ENCODE measurements around the gene TWF2.

The TWF2 gene

GRCh38 chr3:52230889-52231499, 8.0 kb downstream of the TWF2 start:
- Histone ChIP-seq H3K4me3 (ENCODE audit: low read depth, low read length, poor library complexity, severe bottlenecking) (no peak overlapping the region), H3K36me3 (ENCODE audit: insufficient read depth, low read length) (peaks cover 34% of the 10 kb centered on the region; the same call in 1 of the 2 replicates)

GRCh38 chr3:52230461-52230860, 8.5 kb downstream of the TWF2 start:
- H3K27me3 ChIP-seq (ENCODE audit: insufficient read depth, low read length): no peaks in the 10 kb centered on the region
- no peak overlapping the region for H3K4me2 ChIP-seq (ENCODE audit: low read length)
- H3K4me3 ChIP-seq (ENCODE audit: low read depth, low read length, poor library complexity, severe bottlenecking): no peak overlapping the region
- H3K27ac ChIP-seq (ENCODE audit: low read depth, low read length, poor library complexity, severe bottlenecking): no peak overlapping the region
- H3K36me3 ChIP-seq (ENCODE audit: insufficient read depth, low read length): peaks cover 34% of the 10 kb centered on the region; the same call in 1 of the 2 replicates
- no peaks in the 10 kb centered on the region for H3K9me3 ChIP-seq (ENCODE audit: low read length)
- H3K9ac ChIP-seq (ENCODE audit: low read length): no peak overlapping the region
- H3K4me1 ChIP-seq (ENCODE audit: insufficient read depth, low read length, severe bottlenecking): peaks cover 29% of the 10 kb centered on the region
- no peak for TF ChIP-seq EZH2 (IDR thresholded peaks at IDR 0.05; ENCODE audit: borderline replicate concordance, low read length)
- TF ChIP-seq CTCF (IDR thresholded peaks at IDR 0.05; ENCODE audit: low read length): no peak
- H4K20me1 ChIP-seq (ENCODE audit: insufficient read depth, low read length): no peaks in the 10 kb centered on the region
- H2AFZ ChIP-seq (ENCODE audit: low read length): no peak overlapping the region
- no peaks in the 10 kb centered on the region for H3K79me2 ChIP-seq (ENCODE audit: insufficient read depth, low read length)
- no peaks in the 10 kb centered on the region for H3K9me2 ChIP-seq (ENCODE audit: low read depth, low read length)
- no peaks in the 10 kb centered on the region for H3F3A ChIP-seq (ENCODE audit: insufficient read depth, low read length)

More at GRCh38 chr3:52230889-52231499, 8.0 kb downstream of the TWF2 start:
- Histone ChIP-seq H3K79me2 (ENCODE audit: insufficient read depth, low read length) (no peaks in the 10 kb centered on the region), H3K4me1 (ENCODE audit: insufficient read depth, low read length, severe bottlenecking) (peaks cover 24% of the 10 kb centered on the region), H3K9me2 (ENCODE audit: low read depth, low read length) (no peaks in the 10 kb centered on the region), H3K9ac (ENCODE audit: low read length) (no peak overlapping the region), H3K9me3 (ENCODE audit: low read length) (no peaks in the 10 kb centered on the region), H4K20me1 (ENCODE audit: insufficient read depth, low read length) (no peaks in the 10 kb centered on the region), H3K4me2 (ENCODE audit: low read length) (no peak overlapping the region), H3K27ac (ENCODE audit: low read depth, low read length, poor library complexity, severe bottlenecking) (no peak overlapping the region), H2AFZ (ENCODE audit: low read length) (no peak overlapping the region), H3K27me3 (ENCODE audit: insufficient read depth, low read length) (no peaks in the 10 kb centered on the region), H3F3A (ENCODE audit: insufficient read depth, low read length) (no peaks in the 10 kb centered on the region)
- TF ChIP-seq EZH2 (IDR thresholded peaks at IDR 0.05; ENCODE audit: borderline replicate concordance, low read length) (no peak), CTCF (IDR thresholded peaks at IDR 0.05; ENCODE audit: low read length) (no peak)

GRCh38 chr3:52229656-52230055, 9.3 kb downstream of the TWF2 start:
- no peak overlapping the region for H3K4me2 ChIP-seq (ENCODE audit: low read length)
- no peak overlapping the region for H3K27ac ChIP-seq (ENCODE audit: low read depth, low read length, poor library complexity, severe bottlenecking)
- no peaks in the 10 kb centered on the region for H3K79me2 ChIP-seq (ENCODE audit: insufficient read depth, low read length)
- H3K4me3 ChIP-seq (ENCODE audit: low read depth, low read length, poor library complexity, severe bottlenecking): no peak overlapping the region
- H2AFZ ChIP-seq (ENCODE audit: low read length): no peak overlapping the region
- no peaks in the 10 kb centered on the region for H3K9me2 ChIP-seq (ENCODE audit: low read depth, low read length)
- H3K27me3 ChIP-seq (ENCODE audit: insufficient read depth, low read length): no peaks in the 10 kb centered on the region
- no peak overlapping the region for H3K9ac ChIP-seq (ENCODE audit: low read length)
- TF ChIP-seq EZH2 (IDR thresholded peaks at IDR 0.05; ENCODE audit: borderline replicate concordance, low read length) (no peak), CTCF (IDR thresholded peaks at IDR 0.05; ENCODE audit: low read length) (no peak)
- peaks cover 34% of the 10 kb centered on the region; the same call in 1 of the 2 replicates for H3K36me3 ChIP-seq (ENCODE audit: insufficient read depth, low read length)
- H3F3A ChIP-seq (ENCODE audit: insufficient read depth, low read length): no peaks in the 10 kb centered on the region
- H4K20me1 ChIP-seq (ENCODE audit: insufficient read depth, low read length): no peaks in the 10 kb centered on the region
- H3K4me1 ChIP-seq (ENCODE audit: insufficient read depth, low read length, severe bottlenecking): peaks cover 37% of the 10 kb centered on the region
- no peaks in the 10 kb centered on the region for H3K9me3 ChIP-seq (ENCODE audit: low read length)

Data from OCI-LY1 (cell line).